H7 (cell line): Measurements from ENCODE around the gene SLC12A4. TPM values are rescaled to one million over a fixed set of nuclear protein-coding genes. Genes with fewer than 3 reads are reported as not detected.

ENCODE experiments used
- DNase-seq: peaks from one replicate; pipeline ENCODE4 v3.0.0; 2012
- H3K27me3 ChIP-seq: 2 replicates; pipeline ENCODE4 v1.6.0; 2011; ENCODE audit warnings: mild to moderate bottlenecking, low read length; ENCODE audit not compliant: control insufficient read depth, insufficient read depth
- H3K36me3 ChIP-seq: replicated peaks from 2 replicates; pipeline ENCODE4 v1.5.1; 2011; ENCODE audit warnings: low read length; ENCODE audit not compliant: control insufficient read depth, insufficient read depth
- H3K4me3 ChIP-seq: 2 replicates; pipeline ENCODE4 v1.5.1; 2011; ENCODE audit warnings: low read depth, mild to moderate bottlenecking, control low read depth, low read length, moderate library complexity; ENCODE audit not compliant: insufficient read depth
- total RNA-seq: library from RNA; depleted of rRNA; stranded (reverse); fragments of >200 nt; shearing (Covaris generic); gene quantifications from 2 replicates; pipeline ENCODE4 v1.2.3, GENCODE V29; 2014

Gene SLC12A4
- total RNA-seq, 1 experiment from 2014 or later, result 43.2 TPM

- no peak for DNase-seq
- Histone ChIP-seq H3K36me3 (peaks cover 49% of the 10 kb centered on the region), H3K4me3 (no peak overlapping the region), H3K27me3 (no peaks in the 10 kb centered on the region)
Measured at GRCh38 chr16:67959536-67960329, 8.7 kb downstream of the SLC12A4 start.

GRCh38 chr16:67957622-67958021 is 10.8 kb downstream of the SLC12A4 start:
- H3K4me3 ChIP-seq, result no peak overlapping the region
- H3K36me3 ChIP-seq, result peaks cover 52% of the 10 kb centered on the region
- H3K27me3 ChIP-seq, result no peaks in the 10 kb centered on the region
- no peak for DNase-seq

GRCh38 chr16:67954421-67955196 is 13.8 kb downstream of the SLC12A4 start:
- Histone ChIP-seq H3K4me3 (no peak overlapping the region), H3K27me3 (no peaks in the 10 kb centered on the region), H3K36me3 (peaks cover 50% of the 10 kb centered on the region)
- no peak for DNase-seq

- H3K4me3 ChIP-seq, result no peak overlapping the region
- H3K36me3 ChIP-seq, result peaks cover 50% of the 10 kb centered on the region
- no peaks in the 10 kb centered on the region for H3K27me3 ChIP-seq
- DNase-seq, result no peak
Measured at GRCh38 chr16:67953641-67954375, 14.6 kb downstream of the SLC12A4 start.

- Histone ChIP-seq H3K27me3 (no peaks in the 10 kb centered on the region), H3K36me3 (peaks cover 51% of the 10 kb centered on the region), H3K4me3 (no peak overlapping the region)
- no peak for DNase-seq
Measured at GRCh38 chr16:67951485-67951884, 17.0 kb downstream of the SLC12A4 start.

- peaks cover 59% of the 10 kb centered on the region for H3K36me3 ChIP-seq
- no peak overlapping the region for H3K4me3 ChIP-seq
- DNase-seq, result no peak
- H3K27me3 ChIP-seq, result no peaks in the 10 kb centered on the region
Measured at GRCh38 chr16:67950335-67950843, 18.0 kb downstream of the SLC12A4 start.

GRCh38 chr16:67949645-67950044 is 18.8 kb downstream of the SLC12A4 start:
- Histone ChIP-seq H3K36me3 (peaks cover 58% of the 10 kb centered on the region), H3K4me3 (no peak overlapping the region), H3K27me3 (no peaks in the 10 kb centered on the region)
- DNase-seq, result no peak

GRCh38 chr16:67948015-67948414 is 20.4 kb downstream of the SLC12A4 start:
- H3K4me3 ChIP-seq, result no peak overlapping the region
- H3K36me3 ChIP-seq, result peaks cover 49% of the 10 kb centered on the region
- DNase-seq, result no peak
- H3K27me3 ChIP-seq, result no peaks in the 10 kb centered on the region

GRCh38 chr16:67946966-67947558 is 21.4 kb downstream of the SLC12A4 start:
- Histone ChIP-seq H3K27me3 (no peaks in the 10 kb centered on the region), H3K4me3 (no peak overlapping the region), H3K36me3 (peaks cover 49% of the 10 kb centered on the region)
- no peak for DNase-seq

- Histone ChIP-seq H3K27me3 (no peaks in the 10 kb centered on the region), H3K36me3 (peaks cover 41% of the 10 kb centered on the region), H3K4me3 (no peak overlapping the region)
- DNase-seq, result no peak
Measured at GRCh38 chr16:67946128-67946569, 22.3 kb downstream of the SLC12A4 start.

GRCh38 chr16:67945392-67945933 is 23.0 kb downstream of the SLC12A4 start:
- no peak overlapping the region for H3K4me3 ChIP-seq
- peaks cover 35% of the 10 kb centered on the region for H3K36me3 ChIP-seq
- DNase-seq, result no peak
- H3K27me3 ChIP-seq, result no peaks in the 10 kb centered on the region

- Histone ChIP-seq H3K36me3 (peaks cover 34% of the 10 kb centered on the region), H3K4me3 (no peak overlapping the region), H3K27me3 (no peaks in the 10 kb centered on the region)
- DNase-seq, result no peak
Measured at GRCh38 chr16:67944690-67945391, 23.6 kb downstream of the SLC12A4 start.

GRCh38 chr16:67943619-67944504 is 24.6 kb downstream of the SLC12A4 start, which contains the start of gene LCAT:
LCAT (minus strand) TSS chr16:67944120; CDS start chr16:67944101, 19 bp downstream.
- Histone ChIP-seq H3K36me3 (peaks cover 27% of the 10 kb centered on the region), H3K27me3 (no peaks in the 10 kb centered on the region), H3K4me3 (no peak within 1 kb of the TSS)
- DNase-seq, result peak; percentile 80
